GM12891 (cell line): Measurements from ENCODE around the gene ENOX1.

Experiments used
- PAX5 ChIP-seq: IDR thresholded peaks from 2 replicates; pipeline ENCODE4 v1.6.1; 2011; ENCODE audit warnings: low read length, moderate library complexity, mild to moderate bottlenecking; ENCODE audit not compliant: insufficient read depth, severe bottlenecking
- POLR2A ChIP-seq: IDR thresholded peaks from 2 replicates; pipeline ENCODE4 v1.6.1; 2011; ENCODE audit warnings: low read depth, low read length, control low read depth
- POLR2AphosphoS5 ChIP-seq: IDR thresholded peaks from 2 replicates; pipeline ENCODE4 v1.6.1; 2011; ENCODE audit warnings: low read depth, low read length, control low read depth
- POU2F2 ChIP-seq: IDR thresholded peaks from 2 replicates; pipeline ENCODE4 v1.6.1; 2011; ENCODE audit warnings: low read depth, mild to moderate bottlenecking, control low read depth, low read length, moderate library complexity
- SPI1 ChIP-seq: IDR thresholded peaks from 2 replicates; pipeline ENCODE4 v1.6.1; 2011; ENCODE audit warnings: low read depth, low read length, control low read depth
- TAF1 ChIP-seq: IDR thresholded peaks from 2 replicates; pipeline ENCODE4 v1.6.1; 2011; ENCODE audit warnings: low read depth, low read length, control low read depth

GRCh38 chr13:43237616-43238015 lies 549.2 kb downstream of the ENOX1 start:
- TF ChIP-seq POLR2AphosphoS5 = no peak
- no peak for TF ChIP-seq TAF1
- no peak for TF ChIP-seq POLR2A
- no peak for TF ChIP-seq PAX5
- TF ChIP-seq SPI1 = no peak
- TF ChIP-seq POU2F2 = no peak
